Stimulated activated naive CD8-positive, alpha-beta T cell treated with anti-CD3 and anti-CD28 coated beads, Interleukin-15, Interleukin-2, amounts not matched to agents 100 ng/mL and 50 ng/mL, for 24 hours (primary cell): ENCODE results near the gene SLC24A4.
A peak's percentile ranks its signal among the peaks of the same experiment; 100 is the strongest.

Experiments used
- H3K27ac Mint-ChIP-seq: one replicate; pipeline ENCODE4 v1.8.0; 2021; ENCODE audit warnings: mild to moderate bottlenecking, mixed read lengths
- H3K27me3 Mint-ChIP-seq: one replicate; pipeline ENCODE4 v1.8.0; 2021; ENCODE audit warnings: mixed read lengths
- H3K36me3 Mint-ChIP-seq: one replicate; pipeline ENCODE4 v1.8.0; 2021; ENCODE audit warnings: low read depth, mixed read lengths
- H3K4me1 Mint-ChIP-seq: one replicate; pipeline ENCODE4 v1.8.0; 2021; ENCODE audit warnings: low read depth, mixed read lengths
- H3K4me3 Mint-ChIP-seq: one replicate; pipeline ENCODE4 v1.8.0; 2021; ENCODE audit warnings: mild to moderate bottlenecking, mixed read lengths
- H3K9me3 Mint-ChIP-seq: one replicate; pipeline ENCODE4 v1.8.0; 2021; ENCODE audit warnings: mixed read lengths

SLC24A4 gene

GRCh38 chr14:92323011-92323915 is at the start of gene SLC24A4:
SLC24A4 (plus strand) TSS chr14:92323165; CDS start chr14:92323831, 666 bp downstream.
- peaks cover 75% of the 10 kb centered on the region for H3K27me3 Mint-ChIP-seq
- no peaks in the 10 kb centered on the region for H3K36me3 Mint-ChIP-seq
- peaks cover under 1% of the 10 kb centered on the region for H3K9me3 Mint-ChIP-seq
- no peak within 1 kb of the TSS for H3K27ac Mint-ChIP-seq
- peaks cover 5% of the 10 kb centered on the region for H3K4me1 Mint-ChIP-seq
- peak within 1 kb of the TSS; percentile 57 for H3K4me3 Mint-ChIP-seq

GRCh38 chr14:92273166-92273565 is 49.8 kb upstream of the SLC24A4 start:
- H3K4me1 Mint-ChIP-seq = no peaks in the 10 kb centered on the region
- peaks cover 9% of the 10 kb centered on the region for H3K27me3 Mint-ChIP-seq
- no peaks in the 10 kb centered on the region for H3K9me3 Mint-ChIP-seq
- no peak overlapping the region for H3K27ac Mint-ChIP-seq
- no peak overlapping the region for H3K4me3 Mint-ChIP-seq
- H3K36me3 Mint-ChIP-seq = no peaks in the 10 kb centered on the region

DNA sequence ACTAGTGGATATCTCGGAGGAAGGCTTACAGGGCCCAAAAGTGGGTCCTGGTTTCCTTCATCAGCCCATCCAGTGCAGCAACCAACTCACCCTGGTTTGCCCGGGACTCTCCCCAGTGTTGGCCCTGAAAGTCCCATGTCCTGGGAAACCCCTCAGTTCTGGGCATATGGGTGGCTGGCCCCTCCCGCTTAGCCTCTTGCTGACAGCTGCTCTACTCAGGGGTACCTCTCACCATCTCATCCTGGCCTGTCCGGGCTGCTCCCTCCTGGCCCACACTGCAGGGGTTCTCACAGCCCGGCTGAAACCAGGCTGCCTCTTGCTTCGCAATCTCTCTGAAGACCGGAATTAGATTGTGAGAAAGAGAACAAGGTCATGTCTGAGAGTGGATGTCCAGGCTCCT is 48.9 kb upstream of the SLC24A4 start:
- H3K36me3 Mint-ChIP-seq = no peaks in the 10 kb centered on the region
- no peaks in the 10 kb centered on the region for H3K4me1 Mint-ChIP-seq
- no peak overlapping the region for H3K27ac Mint-ChIP-seq
- H3K27me3 Mint-ChIP-seq = peaks cover 9% of the 10 kb centered on the region
- no peak overlapping the region for H3K4me3 Mint-ChIP-seq
- no peaks in the 10 kb centered on the region for H3K9me3 Mint-ChIP-seq

DNA sequence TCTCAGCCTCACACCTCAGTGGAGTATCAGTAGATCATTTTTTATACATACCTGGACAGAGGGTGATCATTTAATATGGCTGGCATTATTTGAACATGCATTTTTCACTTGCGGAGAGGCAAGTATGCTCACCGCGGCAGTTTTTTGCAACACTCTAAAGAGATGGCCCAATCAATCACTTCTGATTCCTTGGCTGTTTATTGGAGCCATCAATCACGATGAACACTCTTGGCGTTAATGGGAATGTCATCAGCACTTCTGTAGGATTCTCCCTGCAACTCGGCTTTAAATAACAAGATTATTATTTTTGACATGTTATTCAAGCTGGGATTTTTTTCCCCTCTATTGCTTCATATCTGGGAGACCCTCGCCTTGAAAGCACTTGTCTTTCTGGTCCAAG is 46.9 kb upstream of the SLC24A4 start:
- no peaks in the 10 kb centered on the region for H3K9me3 Mint-ChIP-seq

GRCh38 chr14:92277031-92277430 is 45.9 kb upstream of the SLC24A4 start:
- Mint-ChIP-seq H3K4me3 (no peak overlapping the region), H3K36me3 (no peaks in the 10 kb centered on the region), H3K27ac (no peak overlapping the region), H3K9me3 (no peaks in the 10 kb centered on the region), H3K4me1 (peaks cover 21% of the 10 kb centered on the region), H3K27me3 (peaks cover 4% of the 10 kb centered on the region)

More for the DNA sequence above, 46.9 kb upstream of the SLC24A4 start:
- H3K27me3 Mint-ChIP-seq = peaks cover 4% of the 10 kb centered on the region
- no peaks in the 10 kb centered on the region for H3K36me3 Mint-ChIP-seq
- H3K27ac Mint-ChIP-seq = no peak overlapping the region
- H3K4me1 Mint-ChIP-seq = peaks cover 14% of the 10 kb centered on the region
- H3K4me3 Mint-ChIP-seq = no peak overlapping the region

GRCh38 chr14:92280554-92281262 is 42.3 kb upstream of the SLC24A4 start:
- peak overlapping the region; percentile 42 for H3K27ac Mint-ChIP-seq

DNA sequence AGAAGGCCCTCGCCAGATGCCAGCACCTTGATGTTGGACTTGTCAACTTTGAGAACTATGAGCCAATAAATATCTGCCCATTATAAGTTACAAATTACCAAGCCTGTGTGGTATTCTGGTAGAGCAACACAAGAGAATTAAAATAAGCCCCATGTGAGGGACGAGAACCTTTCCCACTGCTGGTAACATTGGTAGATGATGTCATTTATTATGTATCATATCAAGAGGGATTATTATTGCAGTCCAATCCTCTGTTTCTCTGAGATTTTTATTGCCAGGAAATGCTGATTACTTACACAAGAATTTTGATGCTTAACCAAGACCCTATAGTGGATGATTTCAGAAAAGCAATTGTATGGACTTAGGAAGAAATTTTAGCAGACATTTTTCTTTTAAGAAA is 40.3 kb upstream of the SLC24A4 start:
- Mint-ChIP-seq H3K4me1 (peaks cover 21% of the 10 kb centered on the region), H3K36me3 (no peaks in the 10 kb centered on the region), H3K4me3 (no peak overlapping the region), H3K9me3 (no peaks in the 10 kb centered on the region), H3K27ac (no peak overlapping the region), H3K27me3 (peaks cover 4% of the 10 kb centered on the region)

More at GRCh38 chr14:92280554-92281262, 42.3 kb upstream of the SLC24A4 start:
- Mint-ChIP-seq H3K4me3 (no peak overlapping the region), H3K36me3 (no peaks in the 10 kb centered on the region), H3K9me3 (no peaks in the 10 kb centered on the region), H3K27me3 (no peaks in the 10 kb centered on the region), H3K4me1 (peaks cover 21% of the 10 kb centered on the region)

DNA sequence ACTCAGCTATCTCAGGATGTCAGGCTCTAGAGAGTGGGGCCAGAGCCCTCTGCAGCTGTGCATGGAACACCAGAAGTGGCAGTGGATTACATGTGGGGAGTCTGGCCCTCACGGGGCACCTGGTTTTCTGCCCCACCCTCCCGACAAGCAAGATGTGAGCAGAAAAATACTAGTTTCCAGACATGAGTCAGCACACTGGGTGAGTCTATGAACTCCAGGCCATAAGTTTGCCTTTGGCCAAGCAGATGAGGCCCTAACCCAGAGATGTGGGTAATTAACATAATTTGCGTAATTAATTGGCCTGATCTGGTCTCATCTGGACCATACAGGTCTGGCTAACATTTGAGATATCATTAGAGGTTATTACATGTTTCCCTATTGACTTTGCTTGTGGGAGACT is 37.7 kb upstream of the SLC24A4 start:
- H3K27ac Mint-ChIP-seq = no peak overlapping the region
- no peaks in the 10 kb centered on the region for H3K36me3 Mint-ChIP-seq
- peaks cover 15% of the 10 kb centered on the region for H3K4me1 Mint-ChIP-seq
- no peak overlapping the region for H3K4me3 Mint-ChIP-seq
- H3K9me3 Mint-ChIP-seq = no peaks in the 10 kb centered on the region
- peaks cover 13% of the 10 kb centered on the region for H3K27me3 Mint-ChIP-seq

- Mint-ChIP-seq H3K4me1 (no peaks in the 10 kb centered on the region), H3K9me3 (no peaks in the 10 kb centered on the region), H3K27me3 (peaks cover 15% of the 10 kb centered on the region), H3K36me3 (no peaks in the 10 kb centered on the region), H3K27ac (no peak overlapping the region), H3K4me3 (no peak overlapping the region)
Observed at GRCh38 chr14:92287987-92288386, 35.0 kb upstream of the SLC24A4 start.

DNA sequence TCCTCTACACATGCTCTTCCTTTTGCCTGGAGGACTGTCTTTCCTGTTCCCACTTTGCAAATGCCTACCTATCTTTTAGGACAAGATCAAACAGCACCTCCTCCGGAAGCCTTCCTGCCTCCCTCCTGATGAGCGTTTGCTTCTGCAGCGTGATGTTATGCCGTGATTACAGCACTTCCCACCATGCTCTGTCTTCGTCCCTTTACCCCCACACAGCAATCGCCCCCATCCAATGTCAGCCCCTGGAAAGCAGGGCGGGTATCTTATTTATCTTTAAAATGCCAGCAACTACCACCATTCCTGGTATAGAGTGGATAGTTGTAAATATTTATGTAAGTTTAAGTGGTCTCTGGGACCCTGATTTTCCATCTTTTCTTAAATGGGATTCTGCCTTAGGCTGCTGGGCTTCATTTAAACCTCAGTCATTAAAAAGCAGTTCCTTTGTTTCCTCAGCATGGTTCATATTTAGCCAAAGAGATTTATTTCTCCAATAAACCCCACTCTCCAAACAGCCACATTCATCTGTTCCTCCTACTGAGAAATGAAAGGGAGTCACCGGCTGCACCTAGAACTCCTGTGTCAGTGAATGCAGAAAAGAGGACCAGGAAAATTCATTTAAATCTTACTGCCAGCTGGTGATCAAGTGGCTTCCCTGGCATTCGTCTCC is 33.8 kb upstream of the SLC24A4 start:
- Mint-ChIP-seq H3K27ac (no peak overlapping the region), H3K36me3 (no peaks in the 10 kb centered on the region), H3K4me3 (no peak overlapping the region), H3K4me1 (no peaks in the 10 kb centered on the region), H3K27me3 (peaks cover 15% of the 10 kb centered on the region), H3K9me3 (no peaks in the 10 kb centered on the region)

DNA sequence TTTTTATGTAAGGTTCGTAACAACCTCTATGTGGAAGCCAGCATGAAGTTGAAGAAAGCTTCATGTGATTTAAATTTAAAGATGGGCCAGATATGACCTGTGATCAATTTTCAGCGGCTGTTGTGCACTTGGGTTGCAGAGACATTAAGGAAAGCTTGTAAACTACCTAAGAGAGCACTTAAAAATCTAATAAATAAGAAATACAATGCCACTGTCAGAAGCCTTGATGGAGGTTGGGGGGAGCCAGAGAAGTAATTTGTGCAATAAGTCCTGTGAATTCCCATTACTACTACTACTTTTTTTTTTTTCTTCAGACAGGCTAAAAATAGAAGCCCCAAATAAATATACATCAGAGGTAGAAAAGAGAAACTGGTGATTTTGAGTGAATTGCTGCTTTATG is 30.3 kb upstream of the SLC24A4 start:
- peaks cover 18% of the 10 kb centered on the region for H3K27me3 Mint-ChIP-seq
- no peaks in the 10 kb centered on the region for H3K36me3 Mint-ChIP-seq
- H3K27ac Mint-ChIP-seq = no peak overlapping the region
- no peaks in the 10 kb centered on the region for H3K9me3 Mint-ChIP-seq
- H3K4me1 Mint-ChIP-seq = no peaks in the 10 kb centered on the region
- no peak overlapping the region for H3K4me3 Mint-ChIP-seq

DNA sequence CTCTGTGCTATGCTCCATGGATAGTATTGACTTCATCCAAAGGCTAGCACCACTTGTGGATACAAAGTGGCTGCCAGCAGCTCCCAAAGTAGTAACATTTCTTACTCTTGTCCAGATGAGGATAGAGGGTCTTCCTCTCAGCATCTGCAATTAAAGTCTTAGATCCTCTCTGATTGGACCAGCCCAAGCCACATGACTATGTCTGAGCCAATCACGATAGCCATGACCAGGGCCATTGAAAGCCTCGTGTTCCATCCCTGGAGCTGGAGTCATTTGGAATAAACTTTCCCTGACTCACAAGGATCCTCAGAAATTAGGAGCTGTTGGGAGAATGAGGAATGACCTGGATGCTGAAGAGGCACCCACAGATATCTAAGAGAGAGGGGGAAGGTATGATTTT is 28.5 kb upstream of the SLC24A4 start:
- no peaks in the 10 kb centered on the region for H3K4me1 Mint-ChIP-seq
- H3K9me3 Mint-ChIP-seq = no peaks in the 10 kb centered on the region
- peaks cover 17% of the 10 kb centered on the region for H3K27me3 Mint-ChIP-seq
- H3K27ac Mint-ChIP-seq = no peak overlapping the region
- H3K36me3 Mint-ChIP-seq = no peaks in the 10 kb centered on the region
- H3K4me3 Mint-ChIP-seq = no peak overlapping the region

DNA sequence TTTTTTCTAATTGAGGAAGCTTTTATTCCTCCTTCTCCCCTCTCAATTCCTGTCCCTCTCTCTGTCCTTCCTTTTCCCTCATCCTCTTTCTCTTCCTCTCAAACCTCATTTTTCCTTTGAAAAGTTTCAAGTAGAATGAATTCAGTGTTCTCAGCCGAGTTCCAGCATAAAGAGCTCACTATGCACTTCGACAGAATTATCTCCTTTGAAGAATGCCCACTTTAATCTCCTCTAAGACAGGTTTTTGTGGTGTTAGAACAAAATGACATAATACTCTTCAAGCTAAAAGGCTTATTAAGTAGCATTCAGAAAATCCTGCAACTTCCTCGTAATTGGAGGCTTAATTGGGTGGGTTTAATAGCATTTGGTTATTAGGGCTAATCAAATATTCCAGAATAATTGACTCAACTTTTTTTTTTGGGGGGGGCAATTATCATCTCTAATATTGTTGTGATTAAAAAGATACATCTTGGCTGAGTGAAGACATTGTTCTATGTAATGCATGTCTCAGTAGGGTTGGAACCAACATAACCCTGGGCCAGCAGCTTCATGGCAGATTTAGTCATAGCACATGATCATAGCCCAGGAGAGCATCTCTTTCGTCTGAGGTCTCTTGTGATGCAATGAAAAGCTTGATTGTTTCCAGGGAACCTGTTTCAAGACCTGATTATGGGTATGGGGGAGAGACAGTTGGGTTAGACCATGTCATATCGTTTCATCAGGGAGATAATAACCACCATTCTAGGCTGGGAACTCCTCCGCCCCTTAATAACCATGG is 25.0 kb upstream of the SLC24A4 start:
- H3K9me3 Mint-ChIP-seq = no peaks in the 10 kb centered on the region
- no peaks in the 10 kb centered on the region for H3K4me1 Mint-ChIP-seq
- no peaks in the 10 kb centered on the region for H3K36me3 Mint-ChIP-seq
- H3K4me3 Mint-ChIP-seq = no peak overlapping the region
- no peak overlapping the region for H3K27ac Mint-ChIP-seq
- H3K27me3 Mint-ChIP-seq = peaks cover 22% of the 10 kb centered on the region

- H3K27ac Mint-ChIP-seq = no peak overlapping the region
- H3K36me3 Mint-ChIP-seq = no peaks in the 10 kb centered on the region
- no peaks in the 10 kb centered on the region for H3K4me1 Mint-ChIP-seq
- no peak overlapping the region for H3K4me3 Mint-ChIP-seq
- peaks cover 16% of the 10 kb centered on the region for H3K27me3 Mint-ChIP-seq
- H3K9me3 Mint-ChIP-seq = no peaks in the 10 kb centered on the region
Observed at GRCh38 chr14:92302481-92302880, 20.5 kb upstream of the SLC24A4 start.
